ENCODE measurements around the gene NT5C3B.

Gene NT5C3B

GRCh38 chr17:41835800-41836549 lies at the start of gene NT5C3B (continued):
- peak; percentile 15; the same call in 1 of the 2 replicates for TF ChIP-seq ZNF335 (tag by site-specific recombination; conservative IDR thresholded peaks at IDR 0.05)
- TF ChIP-seq, protein P1, sequence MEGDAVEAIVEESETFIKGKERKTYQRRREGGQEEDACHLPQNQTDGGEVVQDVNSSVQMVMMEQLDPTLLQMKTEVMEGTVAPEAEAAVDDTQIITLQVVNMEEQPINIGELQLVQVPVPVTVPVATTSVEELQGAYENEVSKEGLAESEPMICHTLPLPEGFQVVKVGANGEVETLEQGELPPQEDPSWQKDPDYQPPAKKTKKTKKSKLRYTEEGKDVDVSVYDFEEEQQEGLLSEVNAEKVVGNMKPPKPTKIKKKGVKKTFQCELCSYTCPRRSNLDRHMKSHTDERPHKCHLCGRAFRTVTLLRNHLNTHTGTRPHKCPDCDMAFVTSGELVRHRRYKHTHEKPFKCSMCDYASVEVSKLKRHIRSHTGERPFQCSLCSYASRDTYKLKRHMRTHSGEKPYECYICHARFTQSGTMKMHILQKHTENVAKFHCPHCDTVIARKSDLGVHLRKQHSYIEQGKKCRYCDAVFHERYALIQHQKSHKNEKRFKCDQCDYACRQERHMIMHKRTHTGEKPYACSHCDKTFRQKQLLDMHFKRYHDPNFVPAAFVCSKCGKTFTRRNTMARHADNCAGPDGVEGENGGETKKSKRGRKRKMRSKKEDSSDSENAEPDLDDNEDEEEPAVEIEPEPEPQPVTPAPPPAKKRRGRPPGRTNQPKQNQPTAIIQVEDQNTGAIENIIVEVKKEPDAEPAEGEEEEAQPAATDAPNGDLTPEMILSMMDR (tag by site-specific recombination; IDR thresholded peaks at IDR 0.05) = no peak
- TF ChIP-seq ZNF404 (tag by site-specific recombination; IDR thresholded peaks at IDR 0.05) = no peak
- TF ChIP-seq, protein P2, sequence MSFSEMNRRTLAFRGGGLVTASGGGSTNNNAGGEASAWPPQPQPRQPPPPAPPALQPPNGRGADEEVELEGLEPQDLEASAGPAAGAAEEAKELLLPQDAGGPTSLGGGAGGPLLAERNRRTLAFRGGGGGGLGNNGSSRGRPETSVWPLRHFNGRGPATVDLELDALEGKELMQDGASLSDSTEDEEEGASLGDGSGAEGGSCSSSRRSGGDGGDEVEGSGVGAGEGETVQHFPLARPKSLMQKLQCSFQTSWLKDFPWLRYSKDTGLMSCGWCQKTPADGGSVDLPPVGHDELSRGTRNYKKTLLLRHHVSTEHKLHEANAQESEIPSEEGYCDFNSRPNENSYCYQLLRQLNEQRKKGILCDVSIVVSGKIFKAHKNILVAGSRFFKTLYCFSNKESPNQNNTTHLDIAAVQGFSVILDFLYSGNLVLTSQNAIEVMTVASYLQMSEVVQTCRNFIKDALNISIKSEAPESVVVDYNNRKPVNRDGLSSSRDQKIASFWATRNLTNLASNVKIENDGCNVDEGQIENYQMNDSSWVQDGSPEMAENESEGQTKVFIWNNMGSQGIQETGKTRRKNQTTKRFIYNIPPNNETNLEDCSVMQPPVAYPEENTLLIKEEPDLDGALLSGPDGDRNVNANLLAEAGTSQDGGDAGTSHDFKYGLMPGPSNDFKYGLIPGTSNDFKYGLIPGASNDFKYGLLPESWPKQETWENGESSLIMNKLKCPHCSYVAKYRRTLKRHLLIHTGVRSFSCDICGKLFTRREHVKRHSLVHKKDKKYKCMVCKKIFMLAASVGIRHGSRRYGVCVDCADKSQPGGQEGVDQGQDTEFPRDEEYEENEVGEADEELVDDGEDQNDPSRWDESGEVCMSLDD (tag by site-specific recombination; IDR thresholded peaks at IDR 0.05) = peak; percentile 58
- peak; percentile 58 for TF ChIP-seq GLIS1 (tag by site-specific recombination; IDR thresholded peaks at IDR 0.05)
- TF ChIP-seq, protein P3, sequence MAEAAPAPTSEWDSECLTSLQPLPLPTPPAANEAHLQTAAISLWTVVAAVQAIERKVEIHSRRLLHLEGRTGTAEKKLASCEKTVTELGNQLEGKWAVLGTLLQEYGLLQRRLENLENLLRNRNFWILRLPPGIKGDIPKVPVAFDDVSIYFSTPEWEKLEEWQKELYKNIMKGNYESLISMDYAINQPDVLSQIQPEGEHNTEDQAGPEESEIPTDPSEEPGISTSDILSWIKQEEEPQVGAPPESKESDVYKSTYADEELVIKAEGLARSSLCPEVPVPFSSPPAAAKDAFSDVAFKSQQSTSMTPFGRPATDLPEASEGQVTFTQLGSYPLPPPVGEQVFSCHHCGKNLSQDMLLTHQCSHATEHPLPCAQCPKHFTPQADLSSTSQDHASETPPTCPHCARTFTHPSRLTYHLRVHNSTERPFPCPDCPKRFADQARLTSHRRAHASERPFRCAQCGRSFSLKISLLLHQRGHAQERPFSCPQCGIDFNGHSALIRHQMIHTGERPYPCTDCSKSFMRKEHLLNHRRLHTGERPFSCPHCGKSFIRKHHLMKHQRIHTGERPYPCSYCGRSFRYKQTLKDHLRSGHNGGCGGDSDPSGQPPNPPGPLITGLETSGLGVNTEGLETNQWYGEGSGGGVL (tag by site-specific recombination; IDR thresholded peaks at IDR 0.05) = peak; percentile 33; the same call in 1 of the 2 replicates

DNA sequence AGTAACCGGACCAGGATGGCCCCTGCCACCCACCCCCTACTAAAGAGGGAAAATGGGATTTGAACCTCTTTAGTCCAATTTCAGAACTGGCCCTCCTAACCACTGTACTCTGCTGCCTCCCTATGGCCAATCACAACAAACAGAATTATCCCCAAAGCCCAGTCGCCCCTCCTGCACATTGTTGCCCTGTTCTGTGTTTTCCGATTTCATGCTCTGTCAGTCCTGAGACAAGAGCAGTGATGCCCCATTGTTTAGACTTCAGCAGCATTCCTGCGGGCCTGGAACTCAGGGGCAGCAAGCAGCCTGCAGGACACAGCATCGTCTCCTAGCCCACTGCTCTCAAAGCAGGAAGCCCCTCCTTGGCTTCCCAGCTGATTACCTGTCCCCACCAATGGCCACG lies 49.7 kb upstream of the NT5C3B start:
- Histone ChIP-seq H3K4me1 (ENCODE audit: control insufficient read depth, insufficient read depth, low read length) (no peaks in the 10 kb centered on the region), H3K36me3 (ENCODE audit: control insufficient read depth in 2 of 2, insufficient read depth in 1 of 2, low read length in 2 of 2) (peaks cover 84 to 89% of the 10 kb centered on the region in 2 experiments), H3K27ac (ENCODE audit: extremely low read depth, low read depth, low read length) (no peak overlapping the region), H3K4me3 (ENCODE audit: low read depth, low read length) (no peak overlapping the region), H3K9me3 (ENCODE audit: control insufficient read depth, insufficient read depth, low read depth, low read length) (no peaks in the 10 kb centered on the region)
- TF ChIP-seq ZNF600 (tag by site-specific recombination; IDR thresholded peaks at IDR 0.05) (peak; percentile 30; the same call in 1 of the 2 replicates), ZNF654 (tag by site-specific recombination; IDR thresholded peaks at IDR 0.05; ENCODE audit: low read depth) (peak; percentile 76)
- TF ChIP-seq, protein P4, sequence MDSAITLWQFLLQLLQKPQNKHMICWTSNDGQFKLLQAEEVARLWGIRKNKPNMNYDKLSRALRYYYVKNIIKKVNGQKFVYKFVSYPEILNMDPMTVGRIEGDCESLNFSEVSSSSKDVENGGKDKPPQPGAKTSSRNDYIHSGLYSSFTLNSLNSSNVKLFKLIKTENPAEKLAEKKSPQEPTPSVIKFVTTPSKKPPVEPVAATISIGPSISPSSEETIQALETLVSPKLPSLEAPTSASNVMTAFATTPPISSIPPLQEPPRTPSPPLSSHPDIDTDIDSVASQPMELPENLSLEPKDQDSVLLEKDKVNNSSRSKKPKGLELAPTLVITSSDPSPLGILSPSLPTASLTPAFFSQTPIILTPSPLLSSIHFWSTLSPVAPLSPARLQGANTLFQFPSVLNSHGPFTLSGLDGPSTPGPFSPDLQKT (IDR thresholded peaks at IDR 0.05; ENCODE audit: borderline replicate concordance, low read depth, low read length) = no peak
- TF ChIP-seq, protein P1 (tag by site-specific recombination; IDR thresholded peaks at IDR 0.05) = peak; percentile 63
- ChIA-PET POLR2A (no interaction called here), CTCF (interaction anchor here (0.6 to 2.0 kb wide), 7 partner anchors 12 to 1331 kb away, joined by 3 to 6 read pairs (median 4); no protein-coding TSS in a partner anchor)

DNA sequence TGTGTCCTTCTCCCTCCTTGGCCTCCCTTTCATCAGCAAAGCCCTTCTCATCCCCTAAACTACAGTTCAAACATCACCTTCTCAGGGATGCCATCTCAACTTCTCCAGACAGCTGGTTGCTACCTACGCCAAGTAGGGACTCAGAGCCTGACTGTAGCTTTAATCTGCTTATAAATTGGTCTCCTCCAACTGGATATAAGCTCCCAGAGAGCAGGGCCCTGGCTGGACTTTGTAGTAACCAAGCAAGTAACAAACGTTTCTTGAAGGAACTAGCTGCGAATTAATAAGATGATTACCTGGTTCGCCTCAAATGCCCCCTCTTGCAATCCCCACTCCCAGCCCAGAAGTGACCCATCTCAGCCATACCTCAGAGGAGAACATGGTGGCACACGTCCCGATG lies 46.7 kb upstream of the NT5C3B start:
- CTCF ChIA-PET = no interaction called here
- TF ChIP-seq, protein P3 (tag by site-specific recombination; IDR thresholded peaks at IDR 0.05) = no peak
- TF ChIP-seq ZNF473 (tag by site-specific recombination; IDR thresholded peaks at IDR 0.05) (no peak), MEIS1 (CRISPR knock-in tag; IDR thresholded peaks at IDR 0.05; ENCODE audit: borderline replicate concordance) (no peak), ZNF514 (tag by site-specific recombination; IDR thresholded peaks at IDR 0.05) (no peak), ZNF510 (tag by site-specific recombination; IDR thresholded peaks at IDR 0.05; ENCODE audit: insufficient replicate concordance) (no peak), HOXD13 (CRISPR knock-in tag; IDR thresholded peaks at IDR 0.05; ENCODE audit: borderline replicate concordance) (no peak), ZNF16 (tag by site-specific recombination; IDR thresholded peaks at IDR 0.05; ENCODE audit: low read depth) (no peak), ZNF600 (tag by site-specific recombination; IDR thresholded peaks at IDR 0.05) (no peak), ZNF2 (tag by site-specific recombination; IDR thresholded peaks at IDR 0.05) (no peak), RBAK (tag by site-specific recombination; IDR thresholded peaks at IDR 0.05) (no peak)
- TF ChIP-seq, protein P4 (IDR thresholded peaks at IDR 0.05; ENCODE audit: borderline replicate concordance, low read depth, low read length) = no peak

More for the DNA sequence above, 46.7 kb upstream of the NT5C3B start:
- POLR2A ChIA-PET = no interaction called here
- Histone ChIP-seq H3K9me3 (ENCODE audit: control insufficient read depth, insufficient read depth, low read depth, low read length) (no peaks in the 10 kb centered on the region), H3K36me3 (ENCODE audit: control insufficient read depth in 2 of 2, insufficient read depth in 1 of 2, low read length in 2 of 2) (peaks cover 82 to 96% of the 10 kb centered on the region in 2 experiments), H3K4me1 (ENCODE audit: control insufficient read depth, insufficient read depth, low read length) (no peaks in the 10 kb centered on the region), H3K27ac (ENCODE audit: extremely low read depth, low read depth, low read length) (no peak overlapping the region; the same call in 1 of the 2 replicates), H3K4me3 (ENCODE audit: low read depth, low read length) (no peak overlapping the region)
